OCI-LY7 (cell line): ENCODE measurements around the gene NUS1.
"Not testable (repeated sequence)": the region's sequence is repeated elsewhere in the genome, so short reads cannot be mapped to it uniquely, and the experiment has no call there.

ENCODE experiments used
- CTCF ChIP-seq: fragments of 200-600 bp; sonication (generic); conservative IDR thresholded peaks from 2 replicates; pipeline ENCODE4 v1.5.1; 2014; ENCODE audit warnings: mild to moderate bottlenecking, antibody characterized with exemption, low read length, moderate library complexity, mixed read lengths
- EZH2phosphoT487 ChIP-seq: fragments of 200-600 bp; sonication (generic); IDR thresholded peaks from 2 replicates; pipeline ENCODE4 v1.6.1; 2018; ENCODE audit warnings: low read depth, borderline replicate concordance, mild to moderate bottlenecking, mixed run types, antibody characterized with exemption, low read length, moderate library complexity, mixed read lengths

- TF ChIP-seq CTCF, EZH2phosphoT487: not testable (repeated sequence)
These were observed 46.3 kb downstream of the NUS1 start for GRCh38 chr6:117721520-117721919.
